Measurements from ENCODE around the gene CMTR1.

GRCh38 chr6:37451441-37452193 is 18.6 kb downstream of the CMTR1 start:
- TF ChIP-seq TAF1 (IDR thresholded peaks at IDR 0.05; ENCODE audit: borderline replicate concordance, low read depth, low read length) (no peak), USF2 (IDR thresholded peaks at IDR 0.05; ENCODE audit: borderline replicate concordance, low read depth, low read length) (no peak), RFX5 (IDR thresholded peaks at IDR 0.05; ENCODE audit: low read length) (no peak), IRF3 (IDR thresholded peaks at IDR 0.05; ENCODE audit: low read depth, low read length) (no peak), FOXM1 (IDR thresholded peaks at IDR 0.05; ENCODE audit: low read depth) (no peak), CTCF (IDR thresholded peaks at IDR 0.05) (no peak), NFIC (IDR thresholded peaks at IDR 0.05; ENCODE audit: borderline replicate concordance) (no peak), RAD21 (IDR thresholded peaks at IDR 0.05; ENCODE audit: low read length) (no peak; the same call in 1 of the 2 replicates), ELF1 (IDR thresholded peaks at IDR 0.05) (no peak), EP300 (IDR thresholded peaks at IDR 0.05; ENCODE audit: borderline replicate concordance in 1 of 2, low read depth in 1 of 2, low read length in 1 of 2) (peak in 1 of 2 experiments; percentile 91; a peak in 2 of 4 replicates), MAX (IDR thresholded peaks at IDR 0.05; ENCODE audit: low read depth) (no peak), USF1 (IDR thresholded peaks at IDR 0.05; ENCODE audit: borderline replicate concordance, low read depth) (no peak), YY1 (IDR thresholded peaks at IDR 0.05; ENCODE audit: low read depth) (no peak)

All from SK-N-SH (cell line).